ENCODE results near the gene CLIC6.

- TF ChIP-seq CTCF (IDR thresholded peaks at IDR 0.05; ENCODE audit: low read depth, low read length) (no peak), MAX (IDR thresholded peaks at IDR 0.05; ENCODE audit: low read depth, low read length) (no peak), POLR2A (IDR thresholded peaks at IDR 0.05; ENCODE audit: extremely low read depth, insufficient read length) (no peak), MYC (IDR thresholded peaks at IDR 0.05; ENCODE audit: low read depth, low read length) (no peak)
Observed at GRCh38 chr21:34674468-34674867, 5.7 kb downstream of the CLIC6 start.
